MM.1S (cell line): ENCODE results near the gene TMEM63B.

Source experiments
- DNase-seq: peaks from one replicate; pipeline ENCODE4 v3.0.0-alpha.2; 2015
- H2AFZ ChIP-seq: fragments of 300-600 bp; sonication (generic); 2 replicates; pipeline ENCODE4 v1.6.0; 2016; ENCODE audit warnings: antibody characterized with exemption, low read length
- H3F3A ChIP-seq: fragments of 300-600 bp; sonication (generic); 2 replicates; pipeline ENCODE4 v1.6.1; 2016; ENCODE audit warnings: mild to moderate bottlenecking, antibody characterized with exemption, low read length, moderate library complexity, mixed read lengths; ENCODE audit not compliant: insufficient read depth
- H3K27ac ChIP-seq: fragments of 300-600 bp; sonication (generic); 2 replicates; pipeline ENCODE4 v1.5.1; 2016; ENCODE audit warnings: mild to moderate bottlenecking, low read length
- H3K27me3 ChIP-seq: fragments of 300-600 bp; sonication (generic); replicated peaks from 2 replicates; pipeline ENCODE4 v1.6.0; 2016; ENCODE audit warnings: low read length; ENCODE audit not compliant: insufficient read depth
- H3K36me3 ChIP-seq: fragments of 300-600 bp; sonication (generic); replicated peaks from 2 replicates; pipeline ENCODE4 v1.6.1; 2016; ENCODE audit warnings: mild to moderate bottlenecking, low read length, mixed read lengths; ENCODE audit not compliant: insufficient read depth
- H3K4me1 ChIP-seq: fragments of 300-600 bp; sonication (generic); 2 replicates; pipeline ENCODE4 v1.6.1; 2016; ENCODE audit warnings: low read length, mixed read lengths
- H3K4me2 ChIP-seq: fragments of 300-600 bp; sonication (generic); 2 replicates; pipeline ENCODE4 v1.6.0; 2016; ENCODE audit warnings: low read depth, low read length
- H3K4me3 ChIP-seq: fragments of 300-600 bp; sonication (generic); 2 replicates; pipeline ENCODE4 v1.5.1; 2016; ENCODE audit warnings: low read length, mixed read lengths
- H3K79me2 ChIP-seq: fragments of 300-600 bp; sonication (generic); 2 replicates; pipeline ENCODE4 v1.6.1; 2016; ENCODE audit warnings: mixed run types, low read length, mixed read lengths
- H3K9ac ChIP-seq: fragments of 300-600 bp; sonication (generic); 2 replicates; pipeline ENCODE4 v1.6.1; 2016; ENCODE audit warnings: low read length, mixed read lengths
- H3K9me2 ChIP-seq: fragments of 300-600 bp; sonication (generic); replicated peaks from 2 replicates; pipeline ENCODE4 v1.6.1; 2016; ENCODE audit warnings: mild to moderate bottlenecking, low read length, mixed read lengths; ENCODE audit not compliant: insufficient read depth
- H3K9me3 ChIP-seq: fragments of 300-600 bp; sonication (generic); replicated peaks from 2 replicates; pipeline ENCODE4 v1.6.1; 2016; ENCODE audit warnings: mild to moderate bottlenecking, low read length, mixed read lengths; ENCODE audit not compliant: insufficient read depth
- H4K20me1 ChIP-seq: fragments of 300-600 bp; sonication (generic); 2 replicates; pipeline ENCODE4 v1.6.1; 2016; ENCODE audit warnings: mild to moderate bottlenecking, low read length, moderate library complexity, mixed read lengths; ENCODE audit not compliant: insufficient read depth
- EZH2 ChIP-seq: fragments of 300-600 bp; sonication (generic); optimal IDR thresholded peaks from 2 replicates; pipeline ENCODE3; 2017; ENCODE audit warnings: low read depth, mild to moderate bottlenecking, antibody characterized with exemption, low read length, mixed read lengths
- EZH2phosphoT487 ChIP-seq: fragments of 300-600 bp; sonication (generic); IDR thresholded peaks from 2 replicates; pipeline ENCODE4 v1.6.1; 2018; ENCODE audit warnings: antibody characterized with exemption, low read length
- TF ChIP-seq, protein P1 (sequence below): fragments of 300-600 bp; sonication (generic); IDR thresholded peaks from 2 replicates; pipeline ENCODE4 v1.5.1; 2016; ENCODE audit warnings: antibody characterized with exemption, low read length, mixed read lengths

The TMEM63B gene

DNA sequence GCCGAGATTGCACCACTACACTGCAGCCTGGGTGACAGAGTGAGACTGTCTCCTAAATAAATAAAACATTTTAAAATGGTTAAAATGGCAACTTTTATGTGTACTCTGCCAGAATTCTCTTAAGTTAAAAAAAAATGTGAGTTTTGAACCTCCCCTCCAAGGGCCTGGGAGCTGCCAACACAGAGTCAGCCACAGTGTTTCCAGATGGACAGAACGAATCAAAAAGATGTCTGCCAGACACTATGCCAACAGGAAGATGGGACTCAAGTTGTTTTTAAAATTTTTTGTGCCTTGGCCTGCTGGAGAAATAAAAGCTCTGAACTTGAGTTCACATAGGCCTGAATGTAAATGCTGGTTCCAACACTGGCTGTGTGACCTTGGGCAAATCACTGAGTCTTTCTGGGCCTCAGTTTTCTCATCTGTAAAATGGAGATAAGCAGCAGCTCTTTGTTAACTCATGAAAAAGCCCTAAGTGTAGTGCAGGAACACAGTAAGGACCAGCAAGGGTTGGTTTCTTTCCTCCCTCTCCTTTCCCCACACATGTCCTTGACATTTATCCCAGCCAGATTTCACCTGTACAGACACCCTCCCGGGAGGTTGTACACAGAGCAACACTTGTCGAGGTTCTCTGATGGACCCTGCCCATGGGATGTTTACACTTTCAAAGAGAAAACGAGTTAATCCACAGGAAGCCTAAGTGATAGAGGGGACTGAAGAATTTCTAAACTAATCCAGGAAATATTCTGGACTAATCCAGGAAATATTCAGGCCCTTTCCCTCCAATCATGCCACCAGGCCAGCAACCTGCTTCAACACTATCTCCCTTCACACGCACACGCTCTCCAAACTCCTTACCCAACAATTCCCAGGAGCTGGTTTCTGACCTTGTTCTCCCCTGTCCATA is 35.1 kb upstream of the TMEM63B start:
- H3F3A ChIP-seq: peaks cover 2% of the 10 kb centered on the region; the same call in 1 of the 2 replicates
- H3K9me2 ChIP-seq: no peaks in the 10 kb centered on the region
- no peaks in the 10 kb centered on the region for H3K79me2 ChIP-seq
- no peak overlapping the region for H3K27ac ChIP-seq
- H3K4me1 ChIP-seq: peaks cover 4% of the 10 kb centered on the region; the same call in 1 of the 2 replicates
- no peak overlapping the region for H3K4me2 ChIP-seq
- no peak overlapping the region for H3K9ac ChIP-seq
- DNase-seq: no peak
- no peak overlapping the region for H2AFZ ChIP-seq
- H3K4me3 ChIP-seq: no peak overlapping the region
- no peaks in the 10 kb centered on the region for H3K9me3 ChIP-seq
- TF ChIP-seq EZH2phosphoT487 (no peak), EZH2 (no peak)
- TF ChIP-seq, protein P1, sequence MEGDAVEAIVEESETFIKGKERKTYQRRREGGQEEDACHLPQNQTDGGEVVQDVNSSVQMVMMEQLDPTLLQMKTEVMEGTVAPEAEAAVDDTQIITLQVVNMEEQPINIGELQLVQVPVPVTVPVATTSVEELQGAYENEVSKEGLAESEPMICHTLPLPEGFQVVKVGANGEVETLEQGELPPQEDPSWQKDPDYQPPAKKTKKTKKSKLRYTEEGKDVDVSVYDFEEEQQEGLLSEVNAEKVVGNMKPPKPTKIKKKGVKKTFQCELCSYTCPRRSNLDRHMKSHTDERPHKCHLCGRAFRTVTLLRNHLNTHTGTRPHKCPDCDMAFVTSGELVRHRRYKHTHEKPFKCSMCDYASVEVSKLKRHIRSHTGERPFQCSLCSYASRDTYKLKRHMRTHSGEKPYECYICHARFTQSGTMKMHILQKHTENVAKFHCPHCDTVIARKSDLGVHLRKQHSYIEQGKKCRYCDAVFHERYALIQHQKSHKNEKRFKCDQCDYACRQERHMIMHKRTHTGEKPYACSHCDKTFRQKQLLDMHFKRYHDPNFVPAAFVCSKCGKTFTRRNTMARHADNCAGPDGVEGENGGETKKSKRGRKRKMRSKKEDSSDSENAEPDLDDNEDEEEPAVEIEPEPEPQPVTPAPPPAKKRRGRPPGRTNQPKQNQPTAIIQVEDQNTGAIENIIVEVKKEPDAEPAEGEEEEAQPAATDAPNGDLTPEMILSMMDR: no peak
- H3K36me3 ChIP-seq: no peaks in the 10 kb centered on the region
- no peaks in the 10 kb centered on the region for H3K27me3 ChIP-seq
- H4K20me1 ChIP-seq: no peaks in the 10 kb centered on the region

DNA sequence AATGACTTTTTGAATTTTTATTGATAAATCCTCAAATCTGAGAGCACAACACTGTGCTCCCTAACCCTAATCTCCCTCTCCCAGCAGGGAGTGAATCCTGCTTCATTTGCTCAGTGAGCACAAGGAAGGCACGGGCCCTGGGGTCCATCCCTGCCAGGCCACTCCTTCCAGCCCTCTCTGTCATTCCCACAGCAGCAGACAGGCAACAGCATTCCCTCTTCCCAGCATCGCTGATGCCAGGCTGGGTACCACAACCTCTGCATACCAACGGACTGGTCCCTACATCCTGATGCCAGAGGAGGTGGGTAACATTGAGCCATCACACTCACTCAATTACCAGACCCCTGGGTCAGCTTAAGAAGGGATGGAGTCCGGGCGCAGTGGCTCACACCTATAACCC is 34.3 kb upstream of the TMEM63B start:
- H3K36me3 ChIP-seq: no peaks in the 10 kb centered on the region
- no peak overlapping the region for H3K27ac ChIP-seq
- H3K9me2 ChIP-seq: no peaks in the 10 kb centered on the region
- H3K27me3 ChIP-seq: no peaks in the 10 kb centered on the region
- peaks cover 4% of the 10 kb centered on the region; the same call in 1 of the 2 replicates for H3K4me1 ChIP-seq
- H3K4me3 ChIP-seq: no peak overlapping the region
- TF ChIP-seq, protein P1: no peak
- TF ChIP-seq EZH2: no peak
- TF ChIP-seq EZH2phosphoT487: no peak
- no peaks in the 10 kb centered on the region for H4K20me1 ChIP-seq
- peaks cover 4% of the 10 kb centered on the region; the same call in 1 of the 2 replicates for H3F3A ChIP-seq
- no peak overlapping the region for H3K4me2 ChIP-seq
- H2AFZ ChIP-seq: no peak overlapping the region
- no peaks in the 10 kb centered on the region for H3K79me2 ChIP-seq
- no peaks in the 10 kb centered on the region for H3K9me3 ChIP-seq
- DNase-seq: no peak
- no peak overlapping the region for H3K9ac ChIP-seq

DNA sequence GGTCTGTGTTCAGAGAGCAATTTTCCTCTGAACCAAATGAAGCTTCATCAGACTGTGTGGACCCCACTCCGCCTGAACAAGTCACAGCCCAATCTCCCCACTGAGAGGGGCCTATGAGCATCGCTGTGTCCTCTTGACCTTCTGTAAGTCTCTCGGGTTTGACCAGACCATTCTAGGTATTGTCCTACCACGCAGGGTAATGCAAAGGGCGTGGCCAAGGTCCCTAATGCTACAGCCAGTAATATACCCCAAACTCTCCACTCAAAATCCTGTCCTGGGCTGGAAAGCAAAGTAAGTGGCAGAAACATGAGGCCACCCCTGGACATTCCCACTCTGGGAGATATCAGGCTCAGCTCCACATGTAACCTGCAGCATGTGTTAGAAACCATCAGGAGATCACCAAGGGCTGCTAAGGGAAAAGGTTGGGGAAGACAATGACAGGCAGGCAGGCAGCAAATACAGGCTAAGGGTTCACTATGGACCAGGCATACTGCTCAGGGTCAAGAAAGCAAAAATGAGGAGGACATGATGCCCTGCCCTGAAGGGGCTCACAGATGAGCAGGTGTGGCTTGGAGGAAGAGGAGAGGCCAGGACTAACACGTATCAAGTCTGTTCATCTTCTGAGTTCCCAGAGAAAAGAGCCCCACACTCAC is 33.5 kb upstream of the TMEM63B start:
- DNase-seq: no peak
- Histone ChIP-seq H3K4me1 (peaks cover 4% of the 10 kb centered on the region; the same call in 1 of the 2 replicates), H3K9ac (no peak overlapping the region), H3K27me3 (no peaks in the 10 kb centered on the region), H3K9me3 (no peaks in the 10 kb centered on the region), H3F3A (peaks cover 4% of the 10 kb centered on the region; the same call in 1 of the 2 replicates), H3K9me2 (no peaks in the 10 kb centered on the region), H3K4me3 (no peak overlapping the region), H3K4me2 (no peak overlapping the region), H3K27ac (no peak overlapping the region), H3K36me3 (no peaks in the 10 kb centered on the region), H2AFZ (no peak overlapping the region), H4K20me1 (no peaks in the 10 kb centered on the region), H3K79me2 (no peaks in the 10 kb centered on the region)
- TF ChIP-seq EZH2 (no peak), EZH2phosphoT487 (no peak)
- TF ChIP-seq, protein P1: no peak
